Activated effector memory CD4-positive, alpha-beta T cell treated with Interleukin-2 at 50 U/mL for 16 hours (primary cell): ENCODE results near the gene C3orf38.
A peak's percentile ranks its signal among the peaks of the same experiment; 100 is the strongest.
"Not testable (repeated sequence)": the region's sequence is repeated elsewhere in the genome, so short reads cannot be mapped to it uniquely, and the experiment has no call there.

Experiments used
- DNase-seq: peaks from one replicate; pipeline ENCODE4 v3.0.0-alpha.2; 2020

Gene C3orf38

GRCh38 chr3:88149509-88150362 lies at the start of gene C3orf38:
C3orf38 (plus strand) TSS chr3:88149959; CDS start chr3:88150053, 94 bp downstream.
- DNase-seq: peak; percentile 76

- no peak for DNase-seq
Measured at GRCh38 chr3:88101142-88101541, 48.6 kb upstream of the C3orf38 start.

GRCh38 chr3:88105325-88105724 lies 44.4 kb upstream of the C3orf38 start:
- DNase-seq: no peak

DNA sequence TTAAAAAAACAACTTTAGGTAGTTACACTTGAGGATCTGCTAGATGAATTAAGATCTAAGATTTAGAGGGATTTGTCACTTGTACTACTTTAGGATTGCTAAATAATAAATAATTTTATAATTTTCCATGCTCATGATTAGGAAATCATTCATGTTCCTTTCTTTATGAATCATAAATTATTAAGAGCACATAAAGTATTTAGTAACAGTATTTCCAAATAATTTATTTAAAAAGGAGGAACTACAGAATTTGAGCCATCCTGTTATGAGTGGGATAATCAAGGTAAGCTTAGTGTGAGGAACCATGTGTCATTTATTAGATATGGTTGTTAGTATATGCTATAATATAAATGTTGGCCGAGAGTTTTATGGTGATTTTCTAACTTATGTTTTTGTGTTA lies 37.5 kb upstream of the C3orf38 start:
- no peak for DNase-seq

DNA sequence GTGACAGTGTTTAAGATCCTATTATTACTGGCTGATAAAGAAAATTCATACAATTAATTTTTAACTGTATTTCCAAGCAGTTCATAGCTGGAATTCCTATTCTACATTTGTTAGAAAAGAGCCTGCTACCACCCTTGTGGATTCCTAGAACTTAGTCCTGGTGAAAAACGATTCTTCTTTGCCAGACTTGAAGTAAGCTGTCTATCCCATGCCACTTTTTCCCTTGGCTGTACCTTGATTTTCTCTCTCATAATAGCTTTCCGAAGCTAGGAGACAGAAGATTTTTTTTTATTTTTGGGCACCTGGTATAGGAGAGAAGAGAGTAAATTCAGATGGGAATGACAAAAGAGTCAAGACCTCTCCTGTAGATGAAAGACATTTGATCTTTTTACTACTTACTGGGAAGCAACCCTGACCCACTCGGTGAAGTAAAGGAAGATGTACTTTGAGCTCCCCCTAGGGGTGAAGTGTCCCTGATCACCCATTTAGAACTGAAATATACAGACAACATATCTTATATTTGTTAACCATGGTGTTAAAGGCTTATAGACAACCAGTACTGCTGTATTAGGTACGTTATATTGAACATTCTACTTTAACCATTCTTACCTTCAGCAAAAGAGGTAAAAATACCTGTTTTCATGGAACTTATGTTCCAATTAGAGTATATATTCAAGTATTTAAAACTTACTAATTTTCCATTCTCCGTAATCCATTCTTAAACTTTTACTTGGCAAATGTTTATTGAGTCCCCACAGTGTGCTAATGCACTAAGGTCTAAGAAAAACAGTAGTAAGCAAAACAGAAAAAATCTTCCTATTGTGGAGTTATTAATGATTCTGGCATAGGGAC lies 36.2 kb upstream of the C3orf38 start:
- DNase-seq: peak; percentile 4

DNA sequence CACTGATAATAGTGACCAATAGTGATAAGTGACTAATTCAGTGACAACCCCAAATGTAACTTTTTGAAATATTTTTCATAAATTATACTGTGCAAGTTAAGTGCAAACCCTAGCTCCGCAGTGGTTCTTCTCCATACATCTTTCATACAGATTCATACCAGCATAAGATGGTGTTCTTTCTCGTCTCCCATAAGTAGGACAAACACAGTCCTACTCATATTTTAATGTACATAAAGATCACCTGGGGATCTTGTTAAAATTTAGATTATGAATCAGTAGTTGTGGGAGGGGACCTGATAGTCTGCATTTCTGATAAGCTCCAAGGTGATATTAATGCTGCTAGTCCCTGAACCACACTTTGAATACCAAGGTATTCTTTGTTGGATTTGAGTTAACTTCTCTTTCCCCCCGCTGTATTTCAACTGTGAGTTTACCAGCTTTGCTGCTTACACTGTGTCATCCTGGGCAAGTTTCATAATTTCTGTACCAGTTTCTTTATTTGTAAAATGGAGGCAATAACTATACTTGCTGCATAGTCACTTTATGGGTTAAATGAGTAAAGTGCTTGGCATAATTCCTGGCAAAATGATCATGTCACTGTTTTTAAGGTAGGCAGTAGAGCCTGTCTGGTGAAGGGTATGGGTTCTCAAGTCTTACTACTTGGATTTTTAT lies 34.7 kb upstream of the C3orf38 start:
- DNase-seq: no peak

GRCh38 chr3:88117683-88118082 lies 32.1 kb upstream of the C3orf38 start:
- no peak for DNase-seq

DNA sequence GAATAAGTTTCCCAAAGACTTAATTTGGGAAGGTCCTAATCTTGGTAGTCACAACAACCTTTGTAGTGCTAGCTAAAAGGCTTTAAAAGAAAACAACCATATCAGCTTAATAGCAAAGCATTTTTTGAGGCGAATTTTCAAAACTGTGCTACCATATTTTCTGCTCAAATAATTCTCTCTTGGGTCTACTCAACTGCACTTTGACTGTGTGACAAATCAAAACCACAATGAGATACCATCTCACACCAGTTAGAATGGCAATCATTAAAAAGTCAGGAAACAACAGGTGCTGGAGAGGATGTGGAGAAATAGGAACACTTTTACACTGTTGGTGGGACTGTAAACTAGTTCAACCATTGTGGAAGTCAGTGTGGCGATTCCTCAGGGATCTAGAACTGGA lies 31.2 kb upstream of the C3orf38 start:
- DNase-seq: not testable (repeated sequence)

- no peak for DNase-seq
Measured at GRCh38 chr3:88123526-88123925, 26.2 kb upstream of the C3orf38 start.

DNA sequence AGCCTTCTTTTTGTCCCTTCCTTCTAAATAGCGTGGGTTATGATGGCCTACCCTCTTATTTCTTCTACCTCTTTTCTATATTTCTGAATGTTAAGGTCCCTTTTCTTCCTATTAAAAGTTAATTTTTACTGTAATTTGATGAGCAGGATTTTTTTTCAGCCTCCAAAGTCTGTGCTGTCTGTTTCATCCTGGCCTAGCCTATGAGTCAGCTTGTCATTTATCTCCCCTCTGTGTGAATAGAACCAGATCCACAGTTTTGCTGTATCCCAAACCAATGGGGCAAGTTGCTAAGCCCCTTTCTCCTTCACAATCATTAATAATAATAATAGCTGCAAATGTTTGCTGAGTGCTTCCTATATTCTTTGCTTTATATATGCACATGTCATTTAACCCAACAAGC lies 18.1 kb upstream of the C3orf38 start:
- no peak for DNase-seq

- no peak for DNase-seq
Measured at GRCh38 chr3:88132894-88133293, 16.9 kb upstream of the C3orf38 start.

GRCh38 chr3:88133711-88134263 lies 16.0 kb upstream of the C3orf38 start:
- DNase-seq: no peak

GRCh38 chr3:88137836-88138235 lies 11.9 kb upstream of the C3orf38 start:
- DNase-seq: no peak

DNA sequence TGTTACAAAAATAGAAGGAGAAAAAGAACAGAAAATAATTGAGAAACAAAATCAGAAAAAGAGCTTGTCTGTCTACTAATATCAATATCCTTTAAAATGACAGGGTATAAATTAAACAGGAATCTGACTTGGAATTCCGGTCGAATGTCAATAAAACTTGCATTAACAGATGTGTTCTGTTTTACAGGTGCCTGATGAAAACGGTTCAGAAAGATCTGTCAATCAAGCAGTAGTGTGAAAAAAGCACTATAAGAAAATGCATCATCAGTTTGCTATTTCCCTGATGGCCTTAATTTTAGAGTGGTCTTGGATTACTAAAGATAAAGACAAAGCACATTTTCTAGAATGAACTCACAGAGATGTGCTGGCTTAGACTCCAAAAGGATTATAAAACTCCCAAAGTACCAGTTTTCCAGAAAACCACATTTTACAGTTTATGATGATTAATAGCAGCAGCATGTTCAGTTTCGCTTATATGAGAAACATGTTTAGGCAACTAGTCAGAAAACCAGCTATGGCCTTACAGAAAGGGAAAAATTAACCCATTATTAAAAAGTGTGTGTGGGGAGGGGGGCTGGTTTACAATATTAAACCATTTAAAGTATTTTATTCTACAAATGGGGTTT lies 8.2 kb upstream of the C3orf38 start:
- no peak for DNase-seq

DNA sequence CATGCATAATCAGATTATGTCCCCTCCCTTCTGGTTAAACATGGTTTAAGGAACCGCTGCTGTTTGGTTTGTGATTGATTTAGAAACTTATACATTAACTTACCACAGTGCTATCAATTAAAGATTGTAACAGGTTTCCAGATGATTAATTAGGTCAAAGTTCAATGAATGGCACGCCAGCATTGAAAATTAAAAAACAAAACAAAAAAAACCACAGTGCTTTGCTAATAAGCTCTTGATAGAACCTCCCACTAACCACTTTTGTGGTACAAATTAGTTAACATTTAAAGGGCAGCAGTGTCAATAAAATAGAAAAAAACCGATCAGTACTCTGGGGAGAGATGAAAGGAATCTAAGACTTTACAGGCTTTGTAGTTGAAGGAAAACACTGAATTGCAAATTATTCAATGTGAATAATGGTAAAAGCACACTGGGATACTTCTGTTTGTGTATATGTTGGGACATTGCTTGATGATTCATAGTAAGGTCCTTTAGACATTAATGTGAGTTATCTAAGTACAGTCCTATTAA lies 7.6 kb upstream of the C3orf38 start:
- DNase-seq: no peak

DNA sequence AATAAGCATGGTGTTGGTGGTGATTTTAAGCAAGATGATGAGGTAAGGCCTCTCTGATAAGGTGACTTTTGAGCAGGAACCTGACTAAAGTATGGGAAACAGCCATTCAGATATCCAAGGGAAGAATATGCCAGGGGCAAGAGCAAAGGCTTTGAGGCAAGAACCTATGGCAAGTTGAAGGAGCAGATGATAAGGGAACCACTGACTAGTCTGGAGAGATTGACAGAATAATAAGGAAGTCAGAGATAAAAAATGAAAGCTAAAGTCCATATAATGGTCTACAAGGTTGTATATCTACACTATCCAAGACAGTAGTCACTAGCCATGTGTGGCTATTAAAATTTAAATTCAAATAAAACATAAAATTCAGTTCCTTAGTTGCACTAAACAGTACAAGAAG lies 2.5 kb upstream of the C3orf38 start:
- no peak for DNase-seq

DNA sequence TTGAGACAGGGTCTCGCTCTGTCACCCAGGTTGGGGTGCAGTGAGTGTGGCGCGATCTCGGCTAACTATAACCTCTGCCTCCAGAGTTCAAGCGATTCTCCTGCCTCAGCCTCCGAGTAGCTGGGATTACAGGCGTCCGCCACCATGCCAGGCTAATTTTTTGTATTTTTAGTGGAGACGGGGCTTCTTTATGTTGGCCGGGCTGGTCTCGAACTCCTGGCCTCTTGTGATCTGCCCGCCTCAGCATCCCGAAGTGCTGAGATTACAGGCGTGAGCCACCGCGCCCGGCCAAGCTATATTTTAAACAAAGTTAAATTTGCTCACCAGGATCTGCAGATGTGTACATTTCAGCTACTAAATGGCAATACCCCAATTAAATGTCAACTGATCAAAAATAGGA lies 1.1 kb upstream of the C3orf38 start:
- DNase-seq: no peak

- no peak for DNase-seq
Measured at GRCh38 chr3:88149101-88149508, 654 bp upstream of the C3orf38 start.

GRCh38 chr3:88150371-88150770 lies 612 bp downstream of the C3orf38 start:
- DNase-seq: no peak

DNA sequence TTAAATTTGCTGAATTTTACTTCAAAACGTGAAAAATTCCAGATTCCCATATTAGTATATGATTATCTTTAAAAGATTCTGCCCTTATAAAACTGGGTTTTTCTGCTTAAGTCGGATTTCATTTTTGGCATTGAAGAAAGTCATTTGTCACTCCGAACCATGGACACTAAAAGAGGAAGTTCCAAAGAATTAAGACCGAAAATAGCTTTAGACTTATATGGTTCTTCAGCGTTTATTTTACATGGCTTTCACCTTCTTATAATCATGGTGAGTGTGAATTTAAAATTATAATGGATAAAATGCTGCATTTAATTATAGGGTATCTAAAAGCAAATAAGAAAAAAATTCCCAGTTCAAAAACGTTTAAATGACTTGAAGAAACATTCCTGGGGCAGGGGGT lies 1.0 kb downstream of the C3orf38 start:
- DNase-seq: no peak

DNA sequence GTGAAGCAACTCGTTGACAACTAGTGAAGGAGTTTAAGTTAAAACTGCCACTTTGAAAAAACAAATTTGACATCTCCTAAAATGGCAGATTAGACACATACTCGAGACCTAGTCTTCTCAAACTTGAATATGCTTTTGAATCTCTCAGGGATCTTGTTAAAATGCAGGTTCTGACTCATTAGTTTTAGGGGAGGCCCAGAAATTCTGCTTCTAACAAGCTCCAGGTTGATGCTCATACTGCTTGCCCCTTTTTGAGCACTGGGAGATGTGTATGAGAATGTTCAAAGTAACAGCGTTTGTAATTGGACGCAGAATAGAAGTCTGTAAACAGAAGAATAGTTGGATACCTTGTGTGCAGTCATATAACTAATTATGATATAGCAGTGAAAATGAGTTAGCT lies 1.6 kb downstream of the C3orf38 start:
- DNase-seq: no peak

- no peak for DNase-seq
Measured at GRCh38 chr3:88152841-88153240, 3.1 kb downstream of the C3orf38 start.
